DMS153 (cell line): Measurements from ENCODE around the gene PEX10.

ENCODE experiments used
- DNase-seq: peaks from one replicate; lab custom pipeline; 2025; lab: John Stamatoyannopoulos, UW

Gene PEX10

DNA sequence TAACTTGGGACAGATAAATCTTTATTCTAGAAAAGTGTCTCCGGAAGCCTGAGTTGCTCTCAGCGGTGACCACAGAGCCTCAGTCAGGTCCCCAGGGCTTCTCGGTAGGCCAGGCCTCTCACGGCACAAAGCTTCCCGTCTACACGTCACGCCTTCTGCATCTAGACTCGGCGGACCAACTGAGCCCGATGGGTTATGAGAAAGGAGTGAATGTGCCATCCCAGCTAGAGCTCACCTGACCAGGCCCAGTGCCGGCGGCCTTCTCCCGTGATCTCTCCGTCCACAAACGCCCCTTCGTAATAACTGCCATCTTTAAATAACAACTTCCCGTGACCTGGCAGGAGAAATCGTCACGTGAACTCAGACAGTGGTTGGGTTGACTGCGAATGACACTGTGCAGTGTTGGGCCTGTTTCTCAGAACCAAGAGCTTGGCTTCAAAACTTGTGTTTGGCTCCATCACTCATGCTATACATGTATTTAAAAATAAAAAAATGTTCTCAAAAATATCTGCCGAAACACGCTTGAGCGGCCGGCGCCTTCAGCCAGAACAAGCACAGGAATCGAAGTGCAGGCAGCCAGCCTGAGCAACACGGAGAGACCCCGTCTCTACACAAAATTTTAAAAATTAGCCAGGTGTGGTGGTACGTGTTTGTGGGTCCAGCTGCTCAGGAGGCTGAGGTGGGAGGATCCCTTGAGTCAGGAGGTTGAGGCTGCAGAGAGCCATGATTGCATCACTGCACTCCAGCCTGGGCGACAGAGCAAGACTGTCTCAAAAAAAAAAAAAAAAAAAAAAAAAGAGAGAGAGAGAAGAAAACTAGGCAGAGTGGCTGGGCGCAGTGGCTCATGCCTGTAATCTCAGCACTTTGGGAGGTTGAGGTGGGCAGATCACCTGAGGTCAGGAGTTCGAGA lies 24.1 kb downstream of the PEX10 start:
- no peak for DNase-seq

DNA sequence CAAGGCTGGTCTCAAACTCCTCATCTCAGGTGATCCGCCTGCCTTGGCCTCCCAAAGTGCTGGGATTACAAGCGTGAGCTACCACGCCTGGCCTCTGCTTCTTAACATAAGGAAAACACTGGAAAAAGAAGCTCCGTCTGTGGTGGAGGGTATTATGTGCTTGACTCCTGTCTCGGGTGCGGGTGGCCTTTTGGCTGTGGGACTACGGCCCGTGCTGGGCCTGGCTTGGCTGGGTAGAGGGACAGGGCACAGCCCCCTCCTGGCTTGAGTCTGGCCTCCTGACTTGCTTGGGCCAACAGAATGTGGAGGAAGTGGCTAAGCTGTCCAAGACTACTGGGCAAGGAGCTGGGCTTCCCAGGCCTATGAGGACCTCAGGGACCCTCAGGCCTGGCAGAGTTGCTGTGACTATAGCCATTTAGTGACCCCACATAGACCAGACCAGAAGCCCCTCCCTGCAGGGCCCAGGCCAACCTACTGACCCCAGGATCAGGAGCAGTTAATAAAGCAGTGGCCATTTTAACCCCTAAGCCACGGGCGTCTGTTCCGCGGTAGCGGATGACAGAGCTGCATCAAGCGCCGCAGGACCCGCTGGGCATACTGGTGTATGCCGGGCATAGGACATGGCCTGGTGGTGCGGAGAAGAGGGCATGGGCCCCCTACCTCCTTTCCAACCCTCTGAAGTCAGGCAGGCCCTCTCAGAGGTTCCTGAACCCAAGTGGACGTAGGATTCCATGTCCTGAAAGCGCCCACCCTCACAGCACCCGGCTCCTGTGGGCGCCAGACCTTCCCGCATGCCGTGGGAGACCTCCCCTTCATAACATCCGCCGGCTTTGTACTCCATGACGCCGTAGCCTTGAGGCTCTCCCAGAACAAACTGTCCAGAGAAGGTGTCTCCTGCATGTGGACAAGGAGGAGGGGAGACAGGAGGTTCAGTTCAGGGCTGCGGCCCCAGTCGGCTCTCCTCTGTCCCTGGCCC lies 25.4 kb downstream of the PEX10 start:
- no peak for DNase-seq

DNA sequence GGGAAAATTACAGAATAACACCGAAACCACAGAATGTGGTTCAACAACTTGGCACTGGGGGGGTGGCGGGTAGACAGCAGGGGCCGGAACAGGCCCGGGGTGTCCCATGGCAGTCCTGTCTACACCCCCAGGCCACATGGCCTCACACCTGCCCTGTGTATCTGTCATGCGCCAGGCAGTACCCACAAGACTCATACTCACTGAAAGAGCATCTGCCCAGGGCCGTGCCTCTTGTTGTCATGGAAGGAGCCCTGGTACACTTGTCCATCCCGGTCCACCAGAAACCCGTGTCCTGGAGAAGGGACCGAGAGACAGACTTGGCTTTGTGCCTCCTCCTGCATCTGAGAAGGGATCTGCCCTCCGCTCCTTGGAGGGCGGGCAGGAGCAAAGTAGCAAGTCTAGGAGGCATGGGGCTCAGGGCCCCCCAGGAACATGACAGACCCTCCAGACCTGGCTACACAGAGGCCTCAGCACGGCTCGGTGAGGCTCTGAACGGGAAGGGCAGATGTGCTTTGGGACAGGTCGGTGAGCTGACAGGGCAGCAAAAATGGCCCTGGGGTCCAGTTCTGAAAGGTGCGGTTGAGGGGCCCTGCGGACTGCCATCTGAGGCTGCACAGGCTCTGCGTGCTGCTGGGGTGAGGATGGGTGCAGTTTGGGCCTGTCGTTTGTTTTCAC lies 26.6 kb downstream of the PEX10 start:
- DNase-seq: no peak

DNA sequence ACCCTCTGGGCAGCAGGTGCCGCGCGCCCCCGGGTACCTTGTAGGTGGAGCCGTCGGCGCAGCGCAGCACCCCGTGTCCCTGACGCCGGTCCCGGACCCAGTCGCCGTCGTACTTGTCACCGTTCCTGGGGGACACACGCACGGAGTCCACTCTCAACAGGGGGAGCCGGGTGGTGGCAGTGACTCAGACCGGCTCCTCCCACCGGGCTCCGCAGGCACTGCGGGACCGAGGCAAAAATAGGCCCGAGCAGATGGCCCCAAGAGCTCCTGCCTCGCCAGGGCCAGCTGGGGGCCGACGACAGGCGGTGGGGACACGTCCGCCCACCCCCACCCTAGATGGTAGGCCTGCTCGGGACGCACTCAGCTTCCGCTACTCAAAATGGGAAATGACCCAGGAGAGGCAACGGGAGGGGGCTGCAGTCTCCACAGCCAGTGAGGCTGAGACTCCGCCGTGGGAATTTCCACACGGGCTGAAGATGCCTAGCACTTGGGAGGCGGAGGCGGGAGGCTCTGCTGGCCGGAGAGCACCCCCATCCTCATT lies 27.4 kb downstream of the PEX10 start:
- DNase-seq: no peak

DNA sequence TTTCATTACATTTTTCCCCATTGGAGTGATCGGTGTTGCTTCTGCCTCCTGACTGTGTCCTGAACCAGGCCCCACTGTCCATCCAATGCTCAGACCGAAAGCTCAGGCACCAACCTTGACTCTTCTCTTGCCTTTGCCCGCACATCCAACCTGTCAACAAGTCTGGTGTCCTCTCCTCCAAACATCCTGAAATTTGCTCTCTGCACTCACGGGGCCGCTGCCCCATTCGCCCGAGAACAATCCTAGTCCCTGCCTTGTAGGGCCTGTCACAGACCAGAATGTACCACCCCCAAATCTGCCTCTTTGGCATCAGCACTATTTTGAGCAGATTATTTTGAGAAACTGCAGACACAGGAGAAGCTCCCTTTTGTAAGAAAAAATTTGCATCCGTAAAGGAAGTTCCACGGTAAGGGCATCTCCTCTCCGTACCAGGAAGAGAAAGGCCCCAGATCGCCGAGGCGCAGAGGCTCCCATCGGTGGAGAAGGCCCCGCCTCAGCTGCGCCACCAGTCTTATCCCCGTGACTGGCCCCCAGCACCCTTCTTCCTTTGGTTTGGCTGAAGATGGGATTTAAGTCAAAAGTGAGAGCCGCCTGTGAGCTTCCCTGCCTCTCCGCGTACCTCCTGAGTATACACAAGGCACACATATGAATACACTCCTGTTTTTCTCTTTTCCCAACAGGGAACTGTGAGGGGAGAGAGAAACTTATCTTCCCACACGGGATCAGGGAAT lies 28.1 kb downstream of the PEX10 start:
- no peak for DNase-seq

DNA sequence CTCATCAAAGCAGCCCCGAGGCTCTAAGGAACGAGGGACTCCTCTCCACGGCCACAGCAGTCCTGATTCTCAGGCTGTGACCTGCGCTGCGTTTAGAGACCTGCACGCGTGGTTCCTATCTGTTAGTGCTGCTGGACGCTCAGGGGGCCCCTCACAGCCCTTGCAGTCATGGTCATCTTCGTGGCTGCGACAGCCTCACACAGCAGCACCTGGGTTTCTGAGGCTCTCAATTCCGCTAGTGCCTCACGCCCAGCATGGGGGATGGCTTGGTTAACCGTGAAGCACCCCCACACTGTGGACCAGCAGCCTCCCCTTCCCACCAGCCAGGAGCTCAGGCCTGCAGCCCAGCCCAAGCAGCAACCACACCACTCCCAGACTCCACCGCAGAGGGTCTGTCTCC lies 28.8 kb downstream of the PEX10 start:
- no peak for DNase-seq

DNA sequence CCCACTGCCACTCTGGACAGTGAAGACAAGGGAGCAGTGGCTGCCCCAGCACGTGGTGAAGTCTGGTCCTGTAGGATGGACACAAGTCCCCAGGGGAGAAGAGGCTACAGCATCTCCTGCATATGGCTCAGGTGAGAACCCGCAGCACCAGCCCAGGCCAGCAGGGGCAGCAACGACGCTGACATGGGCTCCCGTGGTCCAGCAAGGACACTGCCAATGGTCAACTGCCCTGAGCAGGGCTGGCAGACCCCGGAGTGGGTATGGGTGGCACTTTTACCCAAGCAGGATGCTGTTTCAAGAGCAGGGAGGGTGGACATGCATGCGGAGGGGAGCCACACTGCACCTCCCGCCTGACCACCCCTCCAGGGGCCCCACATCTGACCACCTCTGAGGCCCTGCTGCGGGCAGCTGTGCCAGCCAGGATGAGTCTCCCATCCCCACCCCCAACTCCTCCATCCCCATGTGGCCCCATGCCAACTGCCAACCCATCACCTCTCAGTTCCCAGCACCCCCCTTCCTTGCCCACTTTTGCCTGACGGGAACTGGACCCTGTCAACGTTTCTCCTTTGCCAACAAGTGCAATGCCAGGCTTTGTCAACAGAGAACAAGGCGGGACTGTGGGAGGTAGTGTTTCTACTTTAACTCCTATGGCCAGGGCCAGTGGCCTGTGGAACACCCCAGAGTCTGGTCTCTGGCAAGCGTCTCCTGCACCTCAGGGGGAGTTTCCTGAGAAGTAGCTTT lies 29.6 kb downstream of the PEX10 start:
- DNase-seq: no peak

DNA sequence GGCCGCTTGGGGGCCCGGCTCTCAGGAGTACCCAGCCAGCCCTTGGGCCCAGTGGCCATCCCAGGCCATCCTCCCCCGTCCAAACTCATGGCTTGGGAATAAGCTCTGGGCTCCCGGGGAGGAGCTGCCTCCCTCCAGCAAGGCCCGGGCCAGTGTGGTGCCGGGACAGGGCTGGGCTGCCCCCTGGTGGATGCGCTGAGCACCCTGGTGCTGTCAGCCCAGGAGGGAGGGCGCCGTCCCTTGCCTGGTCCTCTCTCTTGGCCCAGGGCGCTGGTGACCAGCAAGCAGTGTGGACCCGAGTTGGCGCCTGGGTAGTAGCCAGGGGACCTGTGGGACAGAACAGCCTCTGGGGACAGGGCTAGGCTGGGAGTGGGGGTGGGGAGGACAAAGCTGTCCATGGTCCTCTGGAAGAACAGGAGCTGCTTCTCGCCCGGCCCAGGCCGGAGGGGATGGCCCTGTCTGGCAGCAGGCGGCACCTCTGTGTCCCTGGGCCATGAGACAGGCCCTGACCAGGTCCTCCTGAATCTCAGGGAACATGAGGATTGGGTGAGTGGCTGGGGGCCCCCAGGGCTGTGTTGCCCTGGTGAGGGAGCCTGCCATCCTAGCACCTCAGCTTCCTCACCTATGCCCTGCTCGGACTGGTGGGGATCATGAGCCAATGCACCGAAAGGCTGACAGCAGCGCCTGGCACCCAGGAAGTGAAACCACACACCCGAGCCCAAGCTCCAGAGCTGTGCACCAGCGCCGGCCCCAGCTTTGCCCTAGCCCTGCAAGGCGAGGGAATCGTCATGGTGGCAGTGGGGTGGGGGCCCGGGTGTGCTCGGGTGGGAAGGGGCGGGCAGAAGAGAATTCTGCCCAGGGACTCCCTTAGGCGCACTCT lies 30.4 kb downstream of the PEX10 start:
- no peak for DNase-seq

DNA sequence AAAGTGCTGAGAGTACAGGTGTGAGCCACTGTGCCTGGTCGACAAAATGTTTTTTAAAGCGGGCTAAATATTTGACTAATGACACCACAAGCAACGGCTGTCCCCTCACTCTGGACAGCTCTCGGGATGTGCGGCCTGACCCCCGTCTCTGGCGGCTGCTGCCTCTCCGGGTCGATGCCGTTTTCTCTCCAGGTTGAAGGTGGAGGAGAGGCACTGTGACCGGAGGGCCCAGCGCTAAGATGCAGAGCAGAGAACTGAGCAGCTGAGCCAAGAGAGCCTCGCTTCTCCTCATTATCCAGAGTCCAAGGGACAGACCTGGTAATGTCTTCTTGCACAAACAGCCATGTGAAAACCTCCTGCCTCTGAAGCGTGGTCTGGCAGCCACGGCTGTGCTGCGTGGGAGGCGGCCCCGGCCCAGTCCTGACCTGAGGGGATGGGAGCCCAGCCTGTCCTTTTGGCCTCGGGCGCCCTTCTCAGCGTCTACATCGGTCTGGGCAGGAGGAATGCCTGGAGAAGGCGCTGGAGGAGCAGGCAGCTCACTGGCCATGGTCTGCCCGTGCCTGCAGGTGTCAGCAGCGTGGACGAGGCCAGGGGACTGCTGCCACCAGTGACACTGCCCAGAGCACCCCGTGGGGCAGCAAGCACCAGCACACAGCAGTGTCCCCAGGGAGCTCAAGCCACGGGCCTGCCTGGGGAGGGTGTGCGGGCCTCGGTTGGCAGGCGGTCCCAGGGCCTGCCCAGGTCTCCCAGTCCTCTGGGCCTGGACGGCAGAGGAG lies 31.4 kb downstream of the PEX10 start:
- no peak for DNase-seq

DNA sequence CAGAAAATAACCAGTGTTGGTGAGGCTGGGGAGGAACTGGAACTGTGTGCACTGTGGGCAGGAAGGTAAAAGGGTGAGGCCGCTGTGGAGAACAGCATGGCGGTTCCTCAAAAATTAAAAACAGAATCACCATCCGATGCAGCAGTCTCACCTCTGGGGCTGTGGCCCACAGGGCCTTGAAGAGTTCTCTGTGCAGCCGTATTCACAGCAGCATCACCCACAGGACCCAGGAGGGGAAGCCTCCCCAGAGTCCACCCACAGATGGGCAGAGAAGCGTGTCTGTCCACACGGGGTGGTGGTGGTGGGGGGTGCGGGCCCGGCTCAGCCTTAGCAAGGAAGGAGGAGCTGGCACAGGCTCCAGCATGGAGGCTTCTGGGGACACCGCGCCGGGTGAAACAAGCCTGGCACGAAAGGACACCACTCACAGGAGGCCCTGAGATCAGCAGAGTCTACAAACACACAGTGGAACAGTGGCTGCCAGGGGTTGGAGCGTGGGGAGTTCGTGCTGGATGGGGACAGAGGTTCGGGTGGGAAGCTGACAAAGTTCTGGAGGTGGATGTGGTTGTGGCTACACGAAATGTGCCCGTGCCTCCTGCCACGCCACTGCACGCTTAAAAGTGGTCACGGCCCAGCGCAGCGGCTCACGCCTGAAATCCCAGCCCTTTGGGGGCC lies 32.5 kb downstream of the PEX10 start:
- DNase-seq: no peak

DNA sequence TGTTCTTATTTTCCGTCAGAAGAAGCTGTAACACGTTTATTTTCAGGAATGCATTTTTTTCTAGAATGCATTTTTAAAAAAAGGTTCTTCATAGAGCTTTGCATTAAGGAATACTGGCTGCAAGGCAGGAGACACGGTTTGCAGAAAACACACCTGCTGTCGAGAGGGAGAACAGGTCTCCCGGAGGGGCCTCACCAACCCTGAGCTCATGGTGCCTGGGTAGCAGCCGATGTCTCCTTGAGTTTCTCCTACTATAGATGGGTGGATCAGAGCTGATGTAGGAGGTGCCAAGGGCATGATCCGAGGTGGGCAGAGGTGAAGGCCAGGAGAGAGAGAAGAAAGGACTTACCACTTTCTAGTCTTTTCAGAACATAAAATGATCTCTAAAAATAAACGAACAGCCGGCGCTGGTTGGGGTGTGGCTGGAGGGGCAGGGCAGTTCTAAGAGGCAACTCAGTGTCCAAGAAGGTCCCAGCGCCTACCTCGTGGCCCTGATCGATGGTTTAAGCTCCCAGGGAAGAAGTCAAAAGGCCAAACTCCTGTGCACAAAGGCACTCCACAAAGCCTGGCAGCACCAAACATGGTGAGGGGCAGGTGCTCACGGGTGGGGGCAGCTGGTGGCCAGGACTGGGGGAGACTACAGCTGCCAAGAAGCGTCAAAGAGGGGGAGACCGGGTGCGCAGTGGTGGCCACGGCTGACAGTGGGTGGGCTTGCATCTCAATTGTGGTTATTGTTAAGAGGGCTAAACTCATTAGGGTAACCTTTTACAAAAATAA lies 33.2 kb downstream of the PEX10 start:
- DNase-seq: no peak

DNA sequence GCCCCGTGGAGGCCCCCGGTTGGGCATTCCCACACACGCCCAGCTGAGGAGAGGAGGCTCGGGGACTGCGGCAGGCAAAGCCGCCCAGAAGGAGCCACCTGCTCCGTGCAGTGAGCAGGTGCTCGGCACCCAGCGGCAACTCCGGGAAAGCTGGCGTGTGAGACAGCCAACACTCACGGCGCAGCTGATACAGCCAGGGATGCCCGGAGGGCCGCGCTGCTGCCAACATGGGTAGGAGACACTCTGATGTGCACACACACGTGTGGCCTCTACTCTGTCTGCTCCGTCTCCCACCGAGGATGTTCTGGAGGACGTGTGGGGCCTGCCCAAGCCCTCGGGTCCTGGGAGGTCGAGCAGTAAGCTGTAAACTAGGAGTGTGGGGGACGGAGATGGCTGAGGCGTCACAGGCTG lies 33.9 kb downstream of the PEX10 start:
- no peak for DNase-seq

DNA sequence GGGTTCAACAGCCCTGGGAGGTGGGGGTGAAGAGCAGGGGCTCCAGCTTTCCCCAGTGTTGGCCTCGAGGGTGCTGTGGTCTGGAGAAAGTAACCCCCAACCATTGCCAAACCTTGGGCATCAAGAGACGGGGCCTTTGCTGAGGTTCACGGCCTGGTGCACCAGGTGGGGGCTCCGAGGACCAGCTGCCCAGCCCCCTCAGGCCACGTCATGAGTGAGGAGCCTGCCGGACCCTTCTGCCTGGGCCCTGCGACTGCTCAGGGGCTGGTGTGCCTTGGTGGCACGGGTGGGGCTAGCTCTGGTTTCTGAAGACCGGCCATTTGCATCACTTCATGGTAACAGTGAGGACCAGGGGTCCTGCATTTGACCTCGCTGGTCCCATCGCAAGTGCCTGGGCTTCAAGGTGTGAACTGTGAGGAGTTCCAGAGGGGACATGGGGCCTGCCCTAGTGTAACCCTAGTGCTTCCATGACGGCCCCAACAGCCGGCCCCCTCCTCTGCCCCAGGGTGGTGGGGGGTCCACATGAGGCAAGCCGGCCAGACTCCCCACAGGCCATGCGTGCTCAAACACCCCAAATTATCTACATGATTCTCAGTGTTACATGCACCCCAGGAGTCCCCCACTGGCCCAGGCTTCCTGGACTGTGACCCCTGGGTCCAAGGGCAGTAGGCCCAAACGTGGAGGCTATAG lies 34.5 kb downstream of the PEX10 start:
- DNase-seq: no peak

DNA sequence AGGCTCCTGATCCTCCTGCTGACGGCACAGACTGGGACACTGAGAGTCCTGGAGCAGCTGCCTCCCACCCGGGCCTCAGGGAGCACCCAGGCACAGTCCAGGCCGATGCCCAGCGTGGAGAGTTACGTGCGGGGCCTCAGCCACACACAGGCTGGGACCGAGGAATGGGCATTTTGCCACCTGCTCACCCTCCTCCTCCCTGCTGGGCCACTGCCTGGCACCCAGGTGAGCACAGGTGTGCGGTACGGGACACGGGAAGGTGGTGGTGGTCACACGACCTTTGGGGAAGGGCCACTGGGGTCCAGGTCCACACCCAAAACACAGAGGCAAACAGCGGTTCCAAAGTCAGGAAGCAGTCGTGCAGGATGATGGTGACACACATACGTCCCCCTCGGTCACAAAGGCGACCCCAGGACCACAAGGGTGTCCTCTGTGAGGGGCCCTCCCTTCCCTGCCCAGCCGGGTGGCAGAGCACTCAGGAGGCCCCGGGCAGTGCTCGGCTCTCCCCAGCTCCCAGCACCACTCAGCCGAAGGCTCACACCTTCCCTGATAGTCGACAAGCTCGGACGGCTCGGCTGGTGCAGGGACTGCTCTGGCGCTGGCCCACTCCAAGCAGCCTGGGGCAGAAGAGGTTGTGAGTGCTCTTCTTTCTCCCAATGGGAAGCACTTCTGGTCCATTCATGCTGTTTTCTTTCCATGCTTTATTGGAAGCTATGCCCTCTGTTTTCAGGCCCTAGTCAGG lies 35.3 kb downstream of the PEX10 start:
- DNase-seq: no peak

DNA sequence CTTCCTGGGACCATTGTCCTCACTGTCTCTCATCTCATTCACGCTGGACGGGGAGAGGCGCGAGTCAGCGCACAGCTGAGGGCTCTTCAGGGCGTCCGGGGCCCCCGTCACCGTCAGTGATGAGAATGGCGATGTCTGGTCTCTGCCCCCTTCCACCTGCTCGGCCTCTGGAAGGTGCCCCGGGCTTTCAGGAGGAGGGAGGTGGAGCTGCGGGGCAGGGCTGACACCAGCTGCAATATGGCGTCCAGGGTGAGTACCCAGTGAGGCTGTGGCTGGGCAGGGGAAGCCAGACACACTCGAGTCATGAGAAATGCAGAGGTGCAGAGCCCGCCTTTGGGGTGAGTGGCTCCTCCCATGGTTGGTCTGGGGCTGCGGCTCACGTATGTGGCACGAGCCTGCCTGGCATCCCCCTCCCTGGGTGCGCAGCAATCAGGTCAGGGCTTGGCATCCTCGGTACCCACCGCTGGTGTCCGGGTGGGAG lies 36.1 kb downstream of the PEX10 start:
- no peak for DNase-seq

DNA sequence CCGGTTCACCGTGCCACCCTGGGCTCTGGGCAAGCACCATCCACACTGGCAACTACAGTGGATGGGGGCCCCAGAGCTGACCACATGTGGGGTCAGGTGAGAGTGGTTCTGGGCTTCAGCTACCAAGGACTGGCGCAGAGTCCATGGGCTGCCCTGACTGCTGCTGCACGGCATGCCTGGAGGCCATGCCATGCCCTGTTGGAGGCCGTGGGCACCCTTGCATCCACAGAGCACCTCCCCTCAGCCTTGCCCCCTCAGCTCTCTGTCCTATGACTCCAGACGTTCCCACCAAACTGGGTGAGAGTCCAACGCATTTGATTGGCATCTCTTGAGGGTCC lies 36.5 kb downstream of the PEX10 start:
- DNase-seq: no peak
